CD4-positive, alpha-beta T cell (primary cell): ENCODE results near the gene SLC35F1. TPM values are rescaled to one million over a fixed set of nuclear protein-coding genes. Genes with fewer than 3 reads are reported as not detected.

Experiments
- ATAC-seq: fragments of 200-7000 bp; cut with Tn5 transposase; one replicate; pipeline ENCODE4 v1.10.0; 2022; ENCODE audit warnings: mild to moderate bottlenecking; ENCODE audit not compliant: poor library complexity
- CTCF ChIA-PET: fragments of 350-600 bp; sonication (Branson Sonifier 250); formaldehyde crosslinking; loops from one replicate; lab custom pipeline; 2021; ENCODE audit warnings: antibody characterized with exemption, inconsistent platforms; lab: Charles Lee
- POLR2A ChIA-PET: fragments of 350-600 bp; sonication (Branson Sonifier 250); formaldehyde crosslinking; loops from one replicate; lab custom pipeline; 2021; ENCODE audit warnings: antibody characterized with exemption, inconsistent platforms; lab: Charles Lee
- DNase-seq, 14 experiments: peaks; one replicate each; pipeline ENCODE4 v3.0.0-alpha.2; 2013 to 2020; ENCODE audit warnings: mixed read lengths in 2 of 14
- H3K27ac ChIP-seq, 2 donors: one replicate each; pipeline versions ENCODE4 v1.5.1 to v1.7.0; 2013; ENCODE audit warnings: low read length in 2 of 2, low read depth in 1 of 2, mild to moderate bottlenecking in 1 of 2
- H3K27me3 ChIP-seq, 2 experiments: 1 replicate in 1 of 2; 2 replicates in 1 of 2; pipeline versions ENCODE4 v1.6.1 to v1.7.0; 2013; ENCODE audit warnings: low read length in 2 of 2, control low read depth in 1 of 2, mild to moderate bottlenecking in 1 of 2, moderate library complexity in 1 of 2; ENCODE audit not compliant: insufficient read depth in 2 of 2, control insufficient read depth in 1 of 2
- H3K36me3 ChIP-seq: one replicate; pipeline ENCODE4 v1.6.1; 2013; ENCODE audit warnings: low read length, control low read depth; ENCODE audit not compliant: insufficient read depth
- H3K4me1 ChIP-seq: one replicate; pipeline ENCODE4 v1.6.1; 2013; ENCODE audit warnings: low read length, control low read depth; ENCODE audit not compliant: insufficient read depth
- H3K4me3 ChIP-seq: one replicate; pipeline ENCODE4 v1.5.1; 2013; ENCODE audit warnings: mild to moderate bottlenecking, low read length, moderate library complexity
- H3K9me3 ChIP-seq, 2 experiments: 1 replicate in 1 of 2; 2 replicates in 1 of 2; pipeline versions ENCODE4 v1.6.1 to v1.7.0; 2013; ENCODE audit warnings: low read length in 2 of 2, mild to moderate bottlenecking in 2 of 2, control low read depth in 1 of 2, moderate library complexity in 1 of 2; ENCODE audit not compliant: control insufficient read depth in 1 of 2, insufficient read depth in 1 of 2
- H3K27ac Mint-ChIP-seq: one replicate; pipeline ENCODE4 v1.8.0; 2020; ENCODE audit warnings: mixed read lengths
- H3K27me3 Mint-ChIP-seq: one replicate; pipeline ENCODE4 v1.8.0; 2021; ENCODE audit warnings: mixed read lengths
- H3K36me3 Mint-ChIP-seq: one replicate; pipeline ENCODE4 v1.8.0; 2021; ENCODE audit warnings: low read depth, mixed read lengths
- H3K4me1 Mint-ChIP-seq: one replicate; pipeline ENCODE4 v1.8.0; 2021; ENCODE audit warnings: low read depth, mixed read lengths
- H3K4me3 Mint-ChIP-seq: one replicate; pipeline ENCODE4 v1.8.0; 2020; ENCODE audit warnings: mild to moderate bottlenecking, mixed read lengths
- H3K9me3 Mint-ChIP-seq: one replicate; pipeline ENCODE4 v1.8.0; 2020; ENCODE audit warnings: mixed read lengths
- CTCF ChIP-seq: fragments of 200-600 bp; IDR thresholded peaks from one replicate; pipeline ENCODE4 v1.8.0; 2022; ENCODE audit warnings: antibody characterized with exemption, mild to moderate bottlenecking
- intact Hi-C, 2 experiments: fragments of 100-400 bp; cut with DNase I in 1 of 2; cut with micrococcal nuclease in 1 of 2; formaldehyde crosslinking; loops; one replicate each; pipeline versions ENCODE4 v1.15.1 to v1.9.0; 2023 to 2025; cut with DNase I, micrococcal nuclease
- total RNA-seq, 174 experiments: library from RNA in 2 of 174; stranded (reverse) in 2 of 174; gene quantifications; one replicate each; pipeline ENCODE4 v1.2.3 and lab custom pipeline; 2021 to 2026

The SLC35F1 gene
- total RNA-seq, 2 experiments from 2014 or later, result not detected

GRCh38 chr6:118122161-118122725 is 215.2 kb downstream of the SLC35F1 start:
- DNase-seq, result no peak
- Histone ChIP-seq H3K27me3 (peaks cover 0 to 2% of the 10 kb centered on the region in 2 experiments), H3K27ac (no peak overlapping the region), H3K4me3 (no peak overlapping the region), H3K36me3 (no peaks in the 10 kb centered on the region), H3K4me1 (no peaks in the 10 kb centered on the region), H3K9me3 (no peaks in the 10 kb centered on the region)
- H3K36me3 Mint-ChIP-seq, result no peaks in the 10 kb centered on the region
- H3K4me1 Mint-ChIP-seq, result no peaks in the 10 kb centered on the region
- ChIA-PET CTCF (interaction anchor here (0.7 to 1.0 kb wide), 2 partner anchors 10 to 13 kb away, joined by 3 read pairs; no protein-coding TSS in a partner anchor), POLR2A (no interaction called here)
- no peak for TF ChIP-seq CTCF
- ATAC-seq, result no peak
- peaks cover 9% of the 10 kb centered on the region for H3K27me3 Mint-ChIP-seq
- H3K9me3 Mint-ChIP-seq, result no peaks in the 10 kb centered on the region
- H3K4me3 Mint-ChIP-seq, result no peak overlapping the region
- intact Hi-C loops, result no loop called here
- H3K27ac Mint-ChIP-seq, result no peak overlapping the region

GRCh38 chr6:118122801-118123200 is 215.7 kb downstream of the SLC35F1 start:
- DNase-seq, result no peak
- Mint-ChIP-seq H3K36me3 (no peaks in the 10 kb centered on the region), H3K27ac (no peak overlapping the region), H3K9me3 (no peaks in the 10 kb centered on the region), H3K27me3 (peaks cover 7% of the 10 kb centered on the region), H3K4me3 (no peak overlapping the region), H3K4me1 (no peaks in the 10 kb centered on the region)
- ChIA-PET POLR2A (no interaction called here), CTCF (interaction anchor here (0.7 to 1.0 kb wide), 2 partner anchors 11 to 14 kb away, joined by 3 read pairs; no protein-coding TSS in a partner anchor)
- no peak for ATAC-seq
- Histone ChIP-seq H3K36me3 (no peaks in the 10 kb centered on the region), H3K27ac (no peak overlapping the region), H3K9me3 (no peaks in the 10 kb centered on the region), H3K27me3 (peaks cover 0 to 2% of the 10 kb centered on the region in 2 experiments), H3K4me3 (no peak overlapping the region), H3K4me1 (no peaks in the 10 kb centered on the region)
- intact Hi-C loops, result no loop called here
- TF ChIP-seq CTCF, result no peak

- H3K27ac ChIP-seq, result no peak overlapping the region
- no peak overlapping the region for H3K4me3 ChIP-seq
- peaks cover 6% of the 10 kb centered on the region for H3K27me3 Mint-ChIP-seq
- H3K27ac Mint-ChIP-seq, result no peak overlapping the region
- ChIA-PET CTCF (no interaction called here), POLR2A (no interaction called here)
- ATAC-seq, result no peak
- H3K4me3 Mint-ChIP-seq, result no peak overlapping the region
- TF ChIP-seq CTCF, result no peak
- intact Hi-C loops, result no loop called here
- no peak for DNase-seq
- H3K9me3 ChIP-seq, result no peaks in the 10 kb centered on the region
- no peaks in the 10 kb centered on the region for H3K9me3 Mint-ChIP-seq
- H3K36me3 Mint-ChIP-seq, result no peaks in the 10 kb centered on the region
- no peaks in the 10 kb centered on the region for H3K4me1 ChIP-seq
- no peaks in the 10 kb centered on the region for H3K4me1 Mint-ChIP-seq
- H3K36me3 ChIP-seq, result no peaks in the 10 kb centered on the region
- H3K27me3 ChIP-seq, result peaks cover 0 to 2% of the 10 kb centered on the region in 2 experiments
These were observed 216.5 kb downstream of the SLC35F1 start for GRCh38 chr6:118123503-118124037.
